Measurements from ENCODE around the gene HAUS3. TPM values are rescaled to one million over a fixed set of nuclear protein-coding genes. Genes with fewer than 3 reads are reported as not detected.

The HAUS3 gene
- polyA plus RNA-seq, 1 donor (not counting 4 experiments of a cell fraction or from before 2014, with no cell fraction given): 11.1 TPM

DNA sequence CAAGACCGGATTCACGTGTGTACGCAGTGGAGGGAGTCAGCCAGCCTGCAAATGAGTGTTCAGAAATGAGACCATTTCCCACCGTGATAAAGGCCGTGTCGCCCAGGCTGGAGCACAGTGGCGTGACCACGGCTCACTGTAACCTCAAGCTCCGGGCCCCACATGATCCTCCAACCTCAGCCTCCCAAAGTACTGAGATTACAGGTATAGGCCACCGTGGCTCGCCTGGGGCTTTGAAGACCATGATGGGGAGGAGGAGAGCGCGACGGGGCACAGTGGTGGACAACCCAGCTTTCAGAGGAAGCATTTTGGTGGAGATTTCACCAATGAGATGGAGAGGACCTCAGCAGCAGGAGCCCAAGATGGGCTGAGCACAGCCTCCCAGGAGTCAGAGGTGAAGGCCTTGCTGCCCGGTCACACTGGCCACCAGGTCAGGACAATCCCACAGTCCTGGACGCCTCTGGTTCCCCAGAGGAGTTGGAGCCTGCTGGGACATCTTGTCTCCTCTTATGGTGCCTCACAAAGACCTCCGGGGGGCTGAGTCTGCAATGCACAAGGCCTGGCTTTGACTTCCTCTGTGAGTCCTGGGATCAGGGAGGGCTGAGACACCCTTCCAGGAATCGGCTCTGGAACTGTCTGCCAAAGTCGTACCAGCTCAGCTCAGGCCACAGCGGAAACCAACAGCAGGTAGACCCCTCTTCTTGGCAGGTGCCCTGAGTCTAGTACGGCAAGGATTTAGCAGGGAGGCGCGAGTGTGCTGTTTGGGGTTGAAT is 42.4 kb upstream of the HAUS3 start:
- Histone ChIP-seq H2AFZ (ENCODE audit: control insufficient read depth, low read length) (no peak overlapping the region), H3K27ac (ENCODE audit: control insufficient read depth, insufficient read depth, low read length) (no peak overlapping the region), H3K4me3 (ENCODE audit: control insufficient read depth in 2 of 3, extremely low read depth in 1 of 3, insufficient read depth in 2 of 3, low read depth in 1 of 3, low read length in 3 of 3) (no peak overlapping the region), H4K20me1 (ENCODE audit: control insufficient read depth, extremely low read depth, insufficient read depth, low read length) (no peaks in the 10 kb centered on the region), H3K27me3 (ENCODE audit: control insufficient read depth, extremely low read depth, insufficient read depth, low read length) (no peaks in the 10 kb centered on the region), H3K9me1 (ENCODE audit: control insufficient read depth, extremely low read depth, insufficient read depth, low read length) (no peaks in the 10 kb centered on the region), H3K36me3 (ENCODE audit: control insufficient read depth in 2 of 2, extremely low read depth in 1 of 2, insufficient read depth in 2 of 2, low read length in 2 of 2) (no peaks in the 10 kb centered on the region), H3K79me2 (ENCODE audit: control insufficient read depth, insufficient read depth, low read length) (no peaks in the 10 kb centered on the region), H3K4me2 (ENCODE audit: control insufficient read depth, extremely low read depth, insufficient read depth, low read depth, low read length) (no peak overlapping the region), H3K9me3 (ENCODE audit: control insufficient read depth, low read depth, low read length) (no peaks in the 10 kb centered on the region), H3K4me1 (ENCODE audit: control insufficient read depth, extremely low read depth, insufficient read depth, low read length) (peaks cover 7% of the 10 kb centered on the region), H3K9ac (ENCODE audit: control insufficient read depth, extremely low read depth, insufficient read depth, low read length) (no peak overlapping the region)
- TF ChIP-seq, protein P1, sequence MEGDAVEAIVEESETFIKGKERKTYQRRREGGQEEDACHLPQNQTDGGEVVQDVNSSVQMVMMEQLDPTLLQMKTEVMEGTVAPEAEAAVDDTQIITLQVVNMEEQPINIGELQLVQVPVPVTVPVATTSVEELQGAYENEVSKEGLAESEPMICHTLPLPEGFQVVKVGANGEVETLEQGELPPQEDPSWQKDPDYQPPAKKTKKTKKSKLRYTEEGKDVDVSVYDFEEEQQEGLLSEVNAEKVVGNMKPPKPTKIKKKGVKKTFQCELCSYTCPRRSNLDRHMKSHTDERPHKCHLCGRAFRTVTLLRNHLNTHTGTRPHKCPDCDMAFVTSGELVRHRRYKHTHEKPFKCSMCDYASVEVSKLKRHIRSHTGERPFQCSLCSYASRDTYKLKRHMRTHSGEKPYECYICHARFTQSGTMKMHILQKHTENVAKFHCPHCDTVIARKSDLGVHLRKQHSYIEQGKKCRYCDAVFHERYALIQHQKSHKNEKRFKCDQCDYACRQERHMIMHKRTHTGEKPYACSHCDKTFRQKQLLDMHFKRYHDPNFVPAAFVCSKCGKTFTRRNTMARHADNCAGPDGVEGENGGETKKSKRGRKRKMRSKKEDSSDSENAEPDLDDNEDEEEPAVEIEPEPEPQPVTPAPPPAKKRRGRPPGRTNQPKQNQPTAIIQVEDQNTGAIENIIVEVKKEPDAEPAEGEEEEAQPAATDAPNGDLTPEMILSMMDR (optimal IDR thresholded peaks at IDR 0.05 in 1 of 3, IDR thresholded peaks at IDR 0.05 in 1 of 3, conservative IDR thresholded peaks at IDR 0.05 in 1 of 3; ENCODE audit: extremely low read depth in 1 of 3, insufficient read depth in 2 of 3, low read length in 3 of 3): no peak
- no peak for TF ChIP-seq EZH2 (IDR thresholded peaks at IDR 0.05; ENCODE audit: low read length)
- FAIRE-seq (no peak), DNase-seq (ENCODE audit: low read depth, low spot score) (no peak)
- dilution Hi-C loops (cut with MboI; ENCODE audit: extremely low pct_ligation_motif_present, low sequenced_read_pairs): no loop called here

DNA sequence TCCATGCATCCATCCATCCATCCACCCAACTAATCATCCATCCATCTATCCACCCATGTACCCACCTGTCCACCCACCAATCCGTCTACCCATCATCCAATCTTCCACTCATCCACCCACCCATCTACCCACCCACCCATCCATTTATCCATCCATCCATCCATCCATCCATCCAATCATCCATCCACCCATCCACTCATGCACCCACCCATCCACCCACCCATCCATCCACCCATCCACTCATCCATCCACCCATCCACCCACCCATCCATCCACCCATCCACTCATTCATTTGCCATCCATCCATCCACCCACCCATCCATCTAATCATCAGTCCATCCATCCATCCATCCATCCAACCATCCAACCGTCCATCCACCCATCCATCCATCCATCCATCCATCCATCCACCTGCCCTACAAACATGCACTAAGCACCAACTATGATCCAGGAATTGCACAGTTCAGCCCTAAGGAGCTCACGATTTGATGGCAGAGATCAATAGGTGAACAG is 41.3 kb upstream of the HAUS3 start:
- dilution Hi-C loops (cut with MboI; ENCODE audit: extremely low pct_ligation_motif_present, low sequenced_read_pairs): no loop called here
- Histone ChIP-seq H3K9me1 (ENCODE audit: control insufficient read depth, extremely low read depth, insufficient read depth, low read length) (no peaks in the 10 kb centered on the region), H3K27me3 (ENCODE audit: control insufficient read depth, extremely low read depth, insufficient read depth, low read length) (no peaks in the 10 kb centered on the region), H3K4me1 (ENCODE audit: control insufficient read depth, extremely low read depth, insufficient read depth, low read length) (peaks cover 7% of the 10 kb centered on the region), H4K20me1 (ENCODE audit: control insufficient read depth, extremely low read depth, insufficient read depth, low read length) (no peaks in the 10 kb centered on the region), H3K9me3 (ENCODE audit: control insufficient read depth, low read depth, low read length) (no peaks in the 10 kb centered on the region), H3K27ac (ENCODE audit: control insufficient read depth, insufficient read depth, low read length) (no peak overlapping the region), H3K4me2 (ENCODE audit: control insufficient read depth, extremely low read depth, insufficient read depth, low read depth, low read length) (no peak overlapping the region), H3K9ac (ENCODE audit: control insufficient read depth, extremely low read depth, insufficient read depth, low read length) (no peak overlapping the region), H3K4me3 (ENCODE audit: control insufficient read depth in 2 of 3, extremely low read depth in 1 of 3, insufficient read depth in 2 of 3, low read depth in 1 of 3, low read length in 3 of 3) (no peak overlapping the region), H3K36me3 (ENCODE audit: control insufficient read depth in 2 of 2, extremely low read depth in 1 of 2, insufficient read depth in 2 of 2, low read length in 2 of 2) (no peaks in the 10 kb centered on the region), H2AFZ (ENCODE audit: control insufficient read depth, low read length) (no peak overlapping the region), H3K79me2 (ENCODE audit: control insufficient read depth, insufficient read depth, low read length) (no peaks in the 10 kb centered on the region)
- FAIRE-seq: no peak
- TF ChIP-seq, protein P1 (optimal IDR thresholded peaks at IDR 0.05 in 1 of 3, IDR thresholded peaks at IDR 0.05 in 1 of 3, conservative IDR thresholded peaks at IDR 0.05 in 1 of 3; ENCODE audit: extremely low read depth in 1 of 3, insufficient read depth in 2 of 3, low read length in 3 of 3): no peak
- no peak for TF ChIP-seq EZH2 (IDR thresholded peaks at IDR 0.05; ENCODE audit: low read length)
- DNase-seq (ENCODE audit: low read depth, low spot score): no peak
